SW 1271 (cell line): ENCODE data around the gene CAMTA1.

Source experiments
- DNase-seq, 2 experiments: peaks; one replicate each; lab custom pipeline; 2025; lab: John Stamatoyannopoulos, UW

Gene CAMTA1

DNA sequence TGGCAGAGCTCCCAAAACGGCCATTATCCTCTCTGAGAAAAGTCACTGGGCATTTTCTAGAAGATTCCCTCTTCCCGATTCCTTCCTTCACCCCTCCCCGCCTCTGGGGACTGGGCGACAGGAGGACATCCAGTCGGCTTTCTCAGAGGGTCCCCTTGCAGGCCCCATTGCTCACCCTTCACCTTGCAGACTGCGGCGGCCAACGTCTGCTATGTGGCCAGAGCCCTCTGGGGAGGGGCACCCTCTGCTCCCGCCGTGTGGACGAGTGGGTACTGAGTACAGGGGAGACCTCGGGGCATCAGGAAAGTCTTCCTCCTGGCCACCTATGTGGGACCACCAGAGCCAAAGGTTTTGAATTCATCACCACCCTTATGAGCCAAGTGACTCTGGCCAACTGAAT, 692.3 kb downstream of the CAMTA1 start:
- DNase-seq, result no peak

DNA sequence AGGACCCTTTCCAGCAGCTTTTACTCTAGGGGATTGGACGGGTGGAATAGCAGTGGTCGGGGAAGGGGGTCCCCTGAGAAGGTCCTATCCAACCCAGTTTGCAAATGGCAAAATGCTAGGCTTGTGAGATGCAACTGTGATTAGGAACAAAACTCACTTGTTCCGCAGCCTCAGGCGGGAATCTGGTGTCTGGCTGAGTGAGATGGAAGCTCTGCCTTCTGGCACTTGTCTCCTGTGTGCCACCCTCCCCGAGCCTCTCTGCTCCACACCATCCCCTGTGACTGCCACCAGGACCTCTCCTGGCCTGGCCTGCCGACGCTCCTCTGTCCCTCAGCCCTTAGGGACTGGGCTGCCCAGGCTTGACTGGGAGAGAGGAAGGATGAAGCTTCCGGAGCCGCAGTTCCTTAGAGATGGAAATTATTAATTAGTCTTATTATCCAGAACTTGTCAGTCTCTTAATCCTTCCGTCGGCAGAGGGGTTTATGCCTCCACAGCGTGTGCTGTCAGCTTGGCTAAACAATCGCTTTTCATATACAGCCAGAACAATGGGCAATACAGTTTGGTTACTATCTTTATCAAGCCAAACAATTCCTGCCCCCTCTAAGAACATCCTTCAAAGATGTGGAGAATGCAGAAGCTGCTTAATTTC, 693.0 kb downstream of the CAMTA1 start:
- DNase-seq, result no peak

- no peak for DNase-seq
These were observed 693.7 kb downstream of the CAMTA1 start for GRCh38 chr1:7478809-7479499.

DNA sequence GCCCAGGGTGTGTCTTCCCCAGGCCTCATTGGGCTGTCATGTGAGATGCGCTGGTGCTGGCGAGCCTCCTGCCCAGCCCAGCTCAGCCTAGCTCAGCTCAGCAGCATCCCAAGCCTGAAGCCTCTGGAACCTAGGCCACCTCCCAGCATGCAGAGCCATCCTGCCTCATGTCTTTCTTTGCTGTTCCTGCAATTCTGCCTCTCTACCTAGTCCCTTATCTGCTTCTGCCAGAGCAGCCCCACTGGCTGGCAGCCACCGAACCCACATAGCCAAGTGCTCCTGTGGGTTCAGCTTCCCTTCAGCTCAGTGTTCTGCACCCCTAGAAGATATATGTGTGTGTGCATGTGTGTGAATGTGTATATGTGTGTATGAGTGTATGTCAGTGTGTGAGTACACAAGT, 694.3 kb downstream of the CAMTA1 start:
- no peak for DNase-seq

DNA sequence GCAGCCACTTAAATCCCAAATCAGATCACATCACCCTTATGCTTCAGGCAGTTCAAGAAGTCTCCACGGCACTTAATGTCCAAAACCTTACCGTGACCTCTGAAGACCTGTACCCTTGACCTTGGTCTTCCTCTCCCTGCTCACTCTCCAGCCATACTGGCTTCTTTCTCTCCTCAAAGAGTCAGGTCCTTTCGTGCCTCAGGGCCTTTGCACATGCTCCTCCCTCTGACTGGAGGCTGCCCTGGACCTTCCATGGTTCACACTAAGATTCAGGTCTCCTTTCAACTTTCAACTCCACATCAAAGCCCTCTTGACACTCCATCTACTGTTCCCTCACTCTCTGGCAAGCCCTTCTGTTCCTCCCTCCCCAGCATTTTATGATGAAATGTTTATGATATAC, 695.9 kb downstream of the CAMTA1 start:
- no peak for DNase-seq

GRCh38 chr1:7482077-7482476, 696.8 kb downstream of the CAMTA1 start:
- no peak for DNase-seq

DNA sequence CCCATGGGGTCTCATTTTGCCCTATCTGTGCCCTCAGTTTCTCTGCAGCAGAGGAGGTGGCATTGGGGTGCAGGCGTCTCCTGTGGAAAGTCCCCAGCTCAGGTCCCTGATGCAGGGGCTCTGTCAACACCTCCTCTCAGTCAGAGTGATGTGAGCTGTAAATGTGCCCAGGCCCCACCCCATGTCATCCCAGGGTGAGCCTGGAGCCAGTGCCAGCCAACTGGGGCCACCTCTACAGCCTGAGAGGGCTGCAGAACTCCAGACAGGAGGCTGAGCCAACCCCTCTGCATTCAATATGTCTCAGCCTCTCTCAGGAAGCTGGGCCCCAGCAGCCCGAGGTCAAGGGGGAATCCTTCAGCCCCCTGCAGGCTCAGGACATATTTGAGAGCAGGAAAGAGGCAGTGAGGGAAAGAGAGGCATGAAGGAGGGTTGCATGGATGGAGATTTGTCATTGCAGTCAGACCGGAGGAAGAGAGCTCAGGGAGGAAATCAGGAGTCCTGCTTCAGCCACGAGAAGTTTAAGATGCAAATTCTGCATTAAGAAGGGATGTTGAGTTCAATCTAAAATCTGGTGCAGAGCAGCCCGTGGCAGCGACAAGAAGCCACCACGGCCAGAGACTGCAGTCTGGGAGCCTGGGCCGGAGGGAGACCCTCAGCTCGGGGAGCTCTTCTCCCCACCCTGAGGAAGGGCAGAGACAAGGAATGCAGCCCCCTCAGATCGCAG, 697.7 kb downstream of the CAMTA1 start:
- no peak for DNase-seq

- no peak for DNase-seq
These were observed 698.6 kb downstream of the CAMTA1 start for GRCh38 chr1:7483634-7484383.

DNA sequence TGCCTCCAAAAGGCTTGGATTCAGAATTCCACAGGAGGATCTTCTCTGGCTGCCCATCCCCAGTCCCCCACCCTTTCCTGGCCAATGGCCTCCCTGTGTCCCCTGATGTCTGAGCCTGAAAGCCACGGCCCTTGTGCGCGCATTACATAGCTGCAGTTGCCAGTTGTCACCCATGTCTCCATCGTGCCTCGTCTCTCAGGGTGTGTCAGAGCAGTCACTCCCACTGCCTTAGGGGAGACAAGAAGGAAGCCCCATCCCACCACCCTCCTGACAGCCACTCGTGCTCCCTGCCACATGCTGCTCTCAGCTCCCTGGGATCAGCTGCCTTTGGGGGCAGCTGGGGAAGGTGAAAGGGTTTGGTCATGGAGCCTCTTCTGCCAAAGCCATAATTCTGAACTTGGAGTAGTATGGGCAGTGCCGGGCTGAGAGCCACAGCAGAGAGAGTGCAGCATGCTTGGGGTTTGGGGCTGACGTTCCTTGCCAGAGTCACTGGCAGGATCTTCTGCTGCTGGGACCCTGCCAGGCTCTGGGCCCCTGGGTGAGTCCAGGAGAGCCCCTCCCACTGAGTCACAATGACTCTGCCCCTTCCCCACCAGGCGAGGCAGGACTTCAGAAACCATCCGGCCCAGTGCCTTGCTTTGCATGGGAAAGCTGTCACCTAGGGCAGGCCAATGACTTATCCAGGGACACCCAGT, 700.0 kb downstream of the CAMTA1 start:
- no peak for DNase-seq

DNA sequence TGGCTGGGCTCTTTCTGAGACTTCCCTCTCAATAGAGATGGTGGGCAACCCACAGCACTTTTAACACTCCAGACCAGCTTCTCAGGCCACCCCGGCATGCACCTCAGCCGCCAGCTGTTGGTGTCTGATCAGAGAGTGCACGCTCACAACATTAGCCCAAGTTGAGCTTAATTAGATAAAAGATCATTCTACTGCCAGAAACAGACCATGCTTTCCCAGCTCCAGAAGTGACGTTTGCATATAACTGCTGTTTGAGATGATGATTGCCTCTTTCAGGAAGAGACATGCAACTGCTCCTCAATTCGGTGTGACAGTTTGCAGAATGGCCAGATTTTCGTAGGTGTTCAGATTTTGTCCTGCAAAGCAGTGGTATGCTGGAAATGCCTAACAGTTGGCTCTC, 700.6 kb downstream of the CAMTA1 start:
- no peak for DNase-seq

DNA sequence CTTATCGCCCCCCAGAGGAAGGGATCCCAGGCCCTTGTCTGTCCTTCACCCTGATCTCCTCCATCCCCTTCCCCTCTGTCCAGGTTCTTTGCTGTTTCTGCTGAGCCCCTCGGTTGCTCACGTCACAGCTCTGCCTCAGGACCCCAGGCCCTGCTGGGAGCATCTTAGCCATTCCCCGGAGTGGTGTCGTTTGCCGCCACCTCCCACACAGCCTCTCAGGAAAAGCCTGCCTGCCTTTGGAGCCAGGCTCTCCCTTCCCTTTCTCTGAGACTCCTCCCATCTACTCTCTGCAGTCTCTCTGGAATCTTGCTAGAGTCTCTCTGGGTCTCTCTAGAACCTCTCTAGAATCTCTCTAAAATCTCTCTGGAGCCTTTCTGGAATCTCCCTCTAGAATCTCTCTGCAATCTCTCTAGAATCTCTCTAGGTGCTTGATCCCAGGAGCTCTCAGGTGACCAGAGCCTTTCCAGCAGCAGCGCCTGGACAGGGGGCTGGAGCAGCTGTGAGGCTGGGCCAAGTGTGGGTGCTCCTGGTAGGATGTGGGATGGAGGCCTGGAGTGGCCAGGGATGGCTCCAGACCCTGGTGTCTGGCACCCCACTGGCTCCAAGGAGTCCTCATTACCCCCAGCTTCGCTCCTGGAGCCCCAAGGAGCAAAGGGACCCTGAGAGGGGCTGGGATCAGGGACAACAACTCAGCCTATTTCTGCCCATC, 702.7 kb downstream of the CAMTA1 start:
- DNase-seq, result no peak

- no peak for DNase-seq
These were observed 703.2 kb downstream of the CAMTA1 start for GRCh38 chr1:7488475-7488842.

- no peak for DNase-seq
These were observed 704.3 kb downstream of the CAMTA1 start for GRCh38 chr1:7489586-7489985.

GRCh38 chr1:7490576-7490975, 705.3 kb downstream of the CAMTA1 start:
- DNase-seq, result no peak

GRCh38 chr1:7491109-7491817, 706.0 kb downstream of the CAMTA1 start:
- no peak for DNase-seq

DNA sequence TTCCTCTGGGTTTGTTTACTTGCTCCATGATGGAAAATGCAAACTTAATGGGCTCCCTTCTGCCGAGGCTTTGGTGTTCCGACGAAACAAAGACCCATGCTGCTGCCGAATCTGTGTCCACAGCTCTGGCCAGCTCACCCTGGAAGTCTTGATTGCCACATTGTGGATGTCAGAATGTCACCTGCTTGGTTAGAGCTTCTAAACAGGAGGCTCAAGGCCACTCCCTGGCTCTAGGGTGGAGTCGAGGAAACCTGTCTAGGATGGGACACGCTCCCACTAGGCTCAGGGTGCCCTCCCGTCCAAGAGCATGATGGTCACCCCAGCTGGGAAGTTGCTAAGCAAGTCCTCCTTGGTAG, 706.5 kb downstream of the CAMTA1 start:
- no peak for DNase-seq

DNA sequence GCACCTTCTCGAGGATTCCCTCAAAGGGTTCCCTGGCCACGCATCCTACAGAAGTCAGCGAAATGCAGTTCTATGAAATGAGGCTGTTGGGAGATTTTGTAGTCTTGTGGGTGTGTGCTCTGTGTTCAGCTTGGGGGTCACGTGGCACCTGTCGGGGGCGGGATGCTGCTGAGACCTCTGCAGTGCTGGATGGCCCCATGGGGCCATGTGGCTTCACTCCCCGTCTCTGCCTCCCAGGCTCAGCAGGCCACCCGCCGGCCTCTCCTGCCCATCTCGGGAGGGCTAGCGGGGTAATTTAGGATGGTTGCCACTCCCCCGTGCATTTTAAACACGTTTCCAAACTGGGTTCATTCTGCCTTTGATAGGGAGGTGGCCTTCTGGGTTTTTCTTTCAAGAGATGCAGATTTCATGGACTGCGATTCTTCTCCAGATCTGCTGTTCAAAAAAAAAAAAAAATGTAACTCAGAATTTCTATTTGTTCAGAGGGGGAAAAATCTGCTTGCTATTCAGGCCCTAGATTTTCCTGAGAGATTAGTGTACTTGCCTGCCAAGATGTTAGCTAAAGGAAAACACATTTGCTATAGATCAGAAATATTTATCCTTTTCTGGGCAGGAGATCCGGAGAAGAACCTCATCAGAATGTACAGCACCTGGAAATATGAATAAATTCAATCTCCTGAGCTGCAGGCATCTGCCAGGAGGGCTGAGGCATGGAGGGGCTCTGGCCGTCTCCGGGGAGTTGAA, 708.6 kb downstream of the CAMTA1 start:
- DNase-seq, result no peak

GRCh38 chr1:7495962-7496361, 710.7 kb downstream of the CAMTA1 start:
- DNase-seq, result no peak

- DNase-seq, result no peak
These were observed 711.9 kb downstream of the CAMTA1 start for GRCh38 chr1:7497107-7497637.
